PFSK-1 (cell line): ENCODE results near the gene VAV2.

ENCODE experiments used
- POLR2AphosphoS5 ChIP-seq: IDR thresholded peaks from 2 replicates; pipeline ENCODE4 v1.6.1; 2012; ENCODE audit warnings: low read depth, mild to moderate bottlenecking, control low read depth, low read length, moderate library complexity
- SIN3A ChIP-seq: IDR thresholded peaks from 2 replicates; pipeline ENCODE4 v1.6.1; 2012; ENCODE audit warnings: mild to moderate bottlenecking, low read length, moderate library complexity, borderline replicate concordance; ENCODE audit not compliant: insufficient read depth
- TAF1 ChIP-seq: IDR thresholded peaks from 2 replicates; pipeline ENCODE4 v1.6.1; 2012; ENCODE audit warnings: low read length, control low read depth, borderline replicate concordance; ENCODE audit not compliant: insufficient read depth
- TF ChIP-seq, protein P1 (sequence below), 2 experiments: IDR thresholded peaks; 2 replicates each; pipeline versions ENCODE4 v1.6.1 to v1.8.0; 2011 to 2012; ENCODE audit warnings: low read depth in 2 of 2, low read length in 2 of 2, control low read depth in 1 of 2, inconsistent platforms in 1 of 2, mild to moderate bottlenecking in 1 of 2, moderate library complexity in 1 of 2; ENCODE audit not compliant: insufficient read depth in 1 of 2

DNA sequence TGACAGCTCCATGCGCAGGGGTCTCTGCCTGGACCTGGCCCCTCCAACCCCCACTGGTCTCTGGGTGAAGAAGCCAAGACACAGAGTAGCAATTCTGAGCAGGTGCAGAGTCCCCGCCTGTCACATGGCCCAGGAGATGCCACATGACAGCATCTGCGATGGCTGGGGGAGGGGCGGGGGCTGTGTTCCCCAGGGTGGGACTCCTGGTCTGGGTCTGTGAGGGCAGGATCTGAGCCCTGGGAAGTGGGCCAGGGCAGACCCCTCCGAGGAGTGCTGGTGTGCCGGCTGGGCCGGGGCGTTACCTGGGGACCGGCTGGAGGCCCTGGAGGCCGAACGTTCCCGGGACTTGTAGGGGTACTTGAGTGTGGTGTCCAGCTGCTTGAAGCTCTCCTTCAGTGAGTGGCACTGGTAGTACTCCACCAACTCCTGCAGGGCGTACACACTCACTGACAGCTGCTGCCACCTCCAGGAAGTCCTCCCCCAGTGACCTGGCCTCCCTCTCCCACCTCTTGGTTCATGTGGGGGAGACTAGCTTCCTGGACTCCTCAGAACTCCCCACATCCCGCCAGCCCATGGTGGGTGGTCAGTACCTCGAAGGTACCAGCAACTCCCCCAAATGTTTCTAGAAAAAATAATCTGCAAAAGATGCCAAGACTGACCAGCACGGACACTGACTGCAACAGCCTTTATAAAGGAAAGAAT, 221.9 kb downstream of the VAV2 start:
- no peak for TF ChIP-seq TAF1
- no peak for TF ChIP-seq POLR2AphosphoS5
- TF ChIP-seq, protein P1, sequence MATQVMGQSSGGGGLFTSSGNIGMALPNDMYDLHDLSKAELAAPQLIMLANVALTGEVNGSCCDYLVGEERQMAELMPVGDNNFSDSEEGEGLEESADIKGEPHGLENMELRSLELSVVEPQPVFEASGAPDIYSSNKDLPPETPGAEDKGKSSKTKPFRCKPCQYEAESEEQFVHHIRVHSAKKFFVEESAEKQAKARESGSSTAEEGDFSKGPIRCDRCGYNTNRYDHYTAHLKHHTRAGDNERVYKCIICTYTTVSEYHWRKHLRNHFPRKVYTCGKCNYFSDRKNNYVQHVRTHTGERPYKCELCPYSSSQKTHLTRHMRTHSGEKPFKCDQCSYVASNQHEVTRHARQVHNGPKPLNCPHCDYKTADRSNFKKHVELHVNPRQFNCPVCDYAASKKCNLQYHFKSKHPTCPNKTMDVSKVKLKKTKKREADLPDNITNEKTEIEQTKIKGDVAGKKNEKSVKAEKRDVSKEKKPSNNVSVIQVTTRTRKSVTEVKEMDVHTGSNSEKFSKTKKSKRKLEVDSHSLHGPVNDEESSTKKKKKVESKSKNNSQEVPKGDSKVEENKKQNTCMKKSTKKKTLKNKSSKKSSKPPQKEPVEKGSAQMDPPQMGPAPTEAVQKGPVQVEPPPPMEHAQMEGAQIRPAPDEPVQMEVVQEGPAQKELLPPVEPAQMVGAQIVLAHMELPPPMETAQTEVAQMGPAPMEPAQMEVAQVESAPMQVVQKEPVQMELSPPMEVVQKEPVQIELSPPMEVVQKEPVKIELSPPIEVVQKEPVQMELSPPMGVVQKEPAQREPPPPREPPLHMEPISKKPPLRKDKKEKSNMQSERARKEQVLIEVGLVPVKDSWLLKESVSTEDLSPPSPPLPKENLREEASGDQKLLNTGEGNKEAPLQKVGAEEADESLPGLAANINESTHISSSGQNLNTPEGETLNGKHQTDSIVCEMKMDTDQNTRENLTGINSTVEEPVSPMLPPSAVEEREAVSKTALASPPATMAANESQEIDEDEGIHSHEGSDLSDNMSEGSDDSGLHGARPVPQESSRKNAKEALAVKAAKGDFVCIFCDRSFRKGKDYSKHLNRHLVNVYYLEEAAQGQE (IDR thresholded peaks at IDR 0.05; ENCODE audit: insufficient read depth in 1 of 2, low read depth in 2 of 2, low read length in 2 of 2), result no peak
- TF ChIP-seq SIN3A, result no peak
